Transverse colon (tissue), 4 donors: ENCODE data around the gene PRKAG1.

Experiments used
- EP300 ChIP-seq: sonication (generic); formaldehyde crosslinking; IDR thresholded peaks from one replicate; pipeline ENCODE4 v1.6.1; 2017; ENCODE audit warnings: antibody characterized with exemption, low read depth
- POLR2A ChIP-seq: fragments of 450-650 bp; IDR thresholded peaks from one replicate; pipeline ENCODE4 v1.6.1; 2016; ENCODE audit warnings: antibody characterized with exemption, mild to moderate bottlenecking, moderate library complexity
- POLR2AphosphoS5 ChIP-seq, 3 donors: sonication (generic); formaldehyde crosslinking; IDR thresholded peaks; one replicate each; pipeline ENCODE4 v1.6.1; 2016; ENCODE audit warnings: antibody characterized with exemption in 3 of 3
- TF ChIP-seq, protein P1 (sequence below), 5 experiments: fragments of 200-600 bp in 3 of 5; fragments of 450-650 bp in 2 of 5; sonication (generic) in 3 of 5; IDR thresholded peaks; 1 replicate in 2 of 5; 2 replicates in 3 of 5; pipeline ENCODE4 v1.5.1; 2016 to 2017; ENCODE audit warnings: antibody characterized with exemption in 5 of 5, inconsistent platforms in 3 of 5, mild to moderate bottlenecking in 2 of 5, moderate library complexity in 1 of 5

DNA sequence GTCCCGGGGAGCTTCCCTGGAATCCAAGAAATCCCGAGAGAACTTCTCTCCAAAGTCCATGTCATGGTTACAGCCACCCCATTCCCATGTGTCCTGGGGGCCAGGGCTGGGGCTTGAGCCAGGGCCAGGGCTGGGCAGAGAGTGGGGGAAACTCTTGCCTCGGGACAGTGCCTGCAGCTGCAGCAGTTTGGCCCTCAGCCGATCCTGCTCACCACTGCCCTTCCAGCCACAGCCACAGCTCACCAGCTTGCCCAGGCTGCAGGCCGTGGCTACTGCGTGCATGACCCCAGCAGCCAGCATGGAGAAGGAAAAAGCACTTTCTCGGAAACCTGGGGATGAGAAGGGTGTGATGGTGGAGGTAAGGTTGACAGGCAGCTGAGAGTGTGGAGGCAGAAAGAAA is 50.6 kb downstream of the PRKAG1 start:
- TF ChIP-seq, protein P1, sequence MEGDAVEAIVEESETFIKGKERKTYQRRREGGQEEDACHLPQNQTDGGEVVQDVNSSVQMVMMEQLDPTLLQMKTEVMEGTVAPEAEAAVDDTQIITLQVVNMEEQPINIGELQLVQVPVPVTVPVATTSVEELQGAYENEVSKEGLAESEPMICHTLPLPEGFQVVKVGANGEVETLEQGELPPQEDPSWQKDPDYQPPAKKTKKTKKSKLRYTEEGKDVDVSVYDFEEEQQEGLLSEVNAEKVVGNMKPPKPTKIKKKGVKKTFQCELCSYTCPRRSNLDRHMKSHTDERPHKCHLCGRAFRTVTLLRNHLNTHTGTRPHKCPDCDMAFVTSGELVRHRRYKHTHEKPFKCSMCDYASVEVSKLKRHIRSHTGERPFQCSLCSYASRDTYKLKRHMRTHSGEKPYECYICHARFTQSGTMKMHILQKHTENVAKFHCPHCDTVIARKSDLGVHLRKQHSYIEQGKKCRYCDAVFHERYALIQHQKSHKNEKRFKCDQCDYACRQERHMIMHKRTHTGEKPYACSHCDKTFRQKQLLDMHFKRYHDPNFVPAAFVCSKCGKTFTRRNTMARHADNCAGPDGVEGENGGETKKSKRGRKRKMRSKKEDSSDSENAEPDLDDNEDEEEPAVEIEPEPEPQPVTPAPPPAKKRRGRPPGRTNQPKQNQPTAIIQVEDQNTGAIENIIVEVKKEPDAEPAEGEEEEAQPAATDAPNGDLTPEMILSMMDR (IDR thresholded peaks at IDR 0.05), result no peak
- TF ChIP-seq POLR2A (no peak), POLR2AphosphoS5 (IDR thresholded peaks at IDR 0.05) (no peak), EP300 (no peak)
